HG03108 (cell line): Measurements from ENCODE around the gene GALNT9.
"Not testable (repeated sequence)": the region's sequence is repeated elsewhere in the genome, so short reads cannot be mapped to it uniquely, and the experiment has no call there.

Experiments used
- ATAC-seq: cut with Tn5 transposase; IDR thresholded peaks from one replicate; pipeline ENCODE4 v1.9.1; 2021; ENCODE audit warnings: moderate library complexity; ENCODE audit not compliant: unreplicated experiment

Gene GALNT9

GRCh38 chr12:132314516-132315233, 14.7 kb downstream of the GALNT9 start:
- no peak for ATAC-seq

- ATAC-seq, result no peak
Measured at GRCh38 chr12:132314035-132314434, 15.4 kb downstream of the GALNT9 start.

- no peak for ATAC-seq
Measured at GRCh38 chr12:132313182-132313581, 16.2 kb downstream of the GALNT9 start.

- no peak for ATAC-seq
Measured at GRCh38 chr12:132312516-132312915, 16.9 kb downstream of the GALNT9 start.

DNA sequence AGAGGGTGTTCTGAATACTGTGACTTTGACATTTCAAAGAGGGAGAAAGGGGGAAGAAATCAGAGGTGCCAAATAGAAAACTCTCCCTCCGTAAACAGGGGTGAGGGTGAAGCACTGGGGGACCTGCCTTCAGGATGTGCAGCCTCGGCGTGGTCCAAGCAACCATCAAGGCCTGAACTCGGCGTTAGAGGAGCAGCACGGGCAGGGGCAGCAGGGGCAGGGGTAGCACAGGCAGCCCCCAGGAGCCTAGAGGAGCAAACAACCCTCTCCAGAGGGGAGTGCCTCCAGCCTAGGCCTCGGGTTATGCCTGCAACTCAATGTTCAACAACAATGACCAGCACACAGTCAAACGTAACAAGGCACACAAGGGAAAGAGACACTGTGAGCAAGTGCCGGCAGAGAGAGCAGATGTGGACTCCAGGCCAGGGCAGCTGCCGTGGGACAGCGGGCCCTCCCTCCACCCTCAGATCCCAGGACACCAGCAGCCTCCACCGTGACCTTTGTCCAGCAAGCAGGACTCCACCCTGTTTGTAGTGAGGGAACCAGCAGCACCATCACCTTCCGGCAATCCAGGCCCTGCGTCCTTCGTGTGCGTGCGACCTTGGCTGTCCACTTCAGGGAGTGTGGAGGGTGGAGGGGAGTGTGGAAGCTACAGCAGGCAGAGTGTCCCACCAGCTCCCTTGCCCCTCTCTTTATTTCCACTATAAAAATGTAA, 18.0 kb downstream of the GALNT9 start:
- ATAC-seq, result no peak

- no peak for ATAC-seq
Measured at GRCh38 chr12:132310181-132311040, 19.0 kb downstream of the GALNT9 start.

GRCh38 chr12:132309596-132310086, 19.7 kb downstream of the GALNT9 start:
- no peak for ATAC-seq

- no peak for ATAC-seq
Measured at GRCh38 chr12:132308853-132309595, 20.4 kb downstream of the GALNT9 start.

DNA sequence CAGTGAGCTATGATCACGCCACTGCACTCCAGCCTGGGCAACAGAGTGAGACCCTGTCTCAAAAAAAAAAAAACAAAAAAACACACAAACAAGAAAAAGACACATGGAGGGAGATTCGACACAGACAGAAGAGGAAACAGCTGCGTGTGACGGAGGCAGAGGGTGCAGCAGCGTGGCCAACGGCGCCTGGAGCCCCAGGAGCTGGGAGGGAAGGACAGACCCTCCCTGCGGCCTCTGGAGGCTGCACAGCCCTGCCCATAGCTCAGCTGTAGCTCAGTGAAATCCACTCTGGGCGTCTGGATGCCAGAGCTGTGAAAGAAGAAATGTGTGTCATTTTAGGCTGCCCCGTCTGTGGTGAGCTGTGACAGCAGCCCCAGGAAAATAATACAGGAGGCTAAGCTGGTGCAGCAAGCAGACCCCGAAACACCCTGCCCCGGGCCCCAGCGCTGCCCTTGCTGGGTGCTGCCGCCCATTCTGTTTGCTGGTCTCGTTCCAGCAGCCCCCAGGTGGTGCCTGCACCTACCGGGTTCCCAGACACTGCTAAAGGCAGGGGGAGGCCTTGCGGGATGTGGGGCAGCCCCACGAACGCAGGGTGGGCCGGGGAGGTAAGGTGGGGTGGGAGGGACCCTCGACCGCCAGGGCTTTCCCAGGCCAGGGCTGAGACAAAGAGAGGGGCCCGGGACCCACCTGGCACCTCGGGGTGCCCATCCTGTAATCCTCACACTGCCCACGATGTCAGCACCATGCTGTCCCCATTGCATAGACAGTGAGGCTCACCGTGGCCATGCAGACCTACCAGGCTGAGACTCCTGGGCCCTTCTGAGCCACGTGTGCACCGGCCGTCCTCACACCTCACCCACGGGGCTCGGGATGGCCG, 21.2 kb downstream of the GALNT9 start:
- no peak for ATAC-seq

- ATAC-seq, result no peak
Measured at GRCh38 chr12:132306885-132307191, 22.6 kb downstream of the GALNT9 start.

DNA sequence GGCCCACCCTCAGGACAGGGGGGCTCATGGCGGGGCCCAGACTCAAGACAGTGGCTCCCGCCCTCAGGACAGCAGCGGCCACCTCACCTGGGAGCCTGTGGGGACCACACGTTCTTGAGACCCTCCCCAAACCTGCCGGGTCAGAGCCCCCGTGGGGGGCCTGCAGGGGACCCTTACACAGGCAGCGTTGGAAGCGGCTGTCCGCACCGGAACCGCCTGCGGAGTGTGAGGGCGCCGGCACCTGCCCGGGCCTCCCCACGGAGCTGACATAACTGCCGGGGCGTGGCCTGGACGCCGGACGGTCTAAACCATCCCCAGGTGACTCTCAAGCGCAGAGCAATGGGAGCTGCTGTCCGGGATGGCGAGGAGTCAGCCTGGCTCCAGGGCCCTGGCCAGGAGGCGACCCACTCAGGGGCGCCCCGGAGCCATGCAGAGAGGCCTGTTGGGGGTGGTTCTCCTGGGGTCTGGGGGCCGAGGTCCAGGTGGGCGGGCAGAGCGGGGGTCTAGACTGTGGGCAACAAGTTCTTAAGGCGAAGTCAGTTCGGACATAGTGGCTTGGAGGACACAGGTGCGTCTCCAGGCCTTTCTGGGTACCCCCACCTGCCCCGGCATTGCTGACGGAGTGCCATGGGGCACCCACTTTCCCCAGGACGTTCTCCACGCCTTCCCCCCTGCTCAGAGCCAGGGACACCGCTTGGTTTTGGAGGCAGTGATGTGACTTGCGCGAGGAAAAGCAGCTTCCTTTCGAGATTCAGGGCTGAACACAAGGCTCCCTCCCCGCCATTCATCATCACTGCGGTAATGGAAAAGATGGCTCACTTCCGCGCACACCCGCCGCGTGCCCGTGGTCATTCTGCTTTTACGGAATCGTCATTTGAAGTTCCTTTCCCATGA, 23.2 kb downstream of the GALNT9 start:
- ATAC-seq, result no peak

DNA sequence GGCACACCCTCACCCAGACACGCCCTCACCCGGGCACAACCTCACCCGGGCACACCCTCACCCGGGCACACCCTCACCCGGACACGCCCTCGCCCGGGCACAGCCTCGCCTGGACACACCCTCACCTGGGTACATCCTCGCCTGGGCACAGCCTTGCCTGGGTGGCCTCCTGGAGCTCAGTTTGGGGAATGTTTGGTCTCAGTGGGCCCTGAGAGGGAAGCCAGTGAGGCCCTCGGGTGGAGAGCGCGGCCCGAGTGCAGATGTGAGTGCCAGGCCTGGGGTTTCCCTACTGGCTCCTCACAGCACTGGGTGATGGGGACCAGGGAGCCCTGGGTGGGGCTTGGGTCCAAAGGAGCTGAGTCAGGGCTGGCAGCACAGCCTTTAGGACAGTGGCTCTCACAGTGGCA, 23.8 kb downstream of the GALNT9 start:
- ATAC-seq, result no peak

- ATAC-seq, result not testable (repeated sequence)
Measured at GRCh38 chr12:132304866-132305265, 24.5 kb downstream of the GALNT9 start.

- ATAC-seq, result not testable (repeated sequence)
Measured at GRCh38 chr12:132303853-132304373, 25.5 kb downstream of the GALNT9 start.

DNA sequence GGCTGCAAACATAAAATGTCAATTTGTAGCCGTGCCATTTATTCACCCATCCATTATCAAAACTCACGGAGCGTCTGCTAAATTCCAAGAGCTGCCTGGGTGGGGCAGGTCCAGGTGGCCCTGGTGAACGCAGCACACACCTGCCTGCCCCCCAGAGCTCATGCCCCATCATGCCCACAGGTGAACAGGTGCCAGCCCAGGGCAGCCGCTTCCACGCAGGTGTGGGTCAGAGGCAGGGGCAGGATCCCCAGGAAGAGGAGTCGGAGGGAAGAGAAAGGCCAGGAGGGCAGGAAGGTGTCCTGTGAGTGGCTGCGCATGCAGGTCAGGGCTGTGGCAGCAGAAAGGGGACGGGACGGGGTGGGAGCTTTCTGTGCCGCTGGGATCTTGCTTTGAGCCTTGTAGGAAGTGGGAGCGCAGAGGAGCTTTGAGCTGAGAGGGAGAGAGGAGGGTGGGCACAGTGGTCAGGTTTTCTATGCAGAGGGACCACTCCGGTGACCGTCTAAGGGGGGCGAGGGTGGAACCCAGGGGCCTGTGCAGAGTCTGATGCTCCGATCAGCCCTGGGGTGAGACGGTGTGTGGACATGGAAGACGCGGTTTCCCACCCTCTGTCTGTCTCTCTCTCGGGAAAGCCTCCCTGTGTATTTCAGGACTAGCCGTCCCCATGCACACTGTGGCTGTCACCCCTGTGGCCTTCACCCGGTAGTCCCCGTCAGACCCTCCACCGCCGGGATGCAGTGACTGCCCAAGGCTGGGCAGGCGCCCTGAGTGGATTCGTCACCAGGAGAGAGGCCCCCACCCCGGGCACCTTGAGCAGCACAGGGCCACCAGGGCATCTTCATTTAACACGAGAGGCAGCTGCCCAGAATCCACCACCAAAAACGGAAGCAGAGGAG, 26.7 kb downstream of the GALNT9 start:
- no peak for ATAC-seq

DNA sequence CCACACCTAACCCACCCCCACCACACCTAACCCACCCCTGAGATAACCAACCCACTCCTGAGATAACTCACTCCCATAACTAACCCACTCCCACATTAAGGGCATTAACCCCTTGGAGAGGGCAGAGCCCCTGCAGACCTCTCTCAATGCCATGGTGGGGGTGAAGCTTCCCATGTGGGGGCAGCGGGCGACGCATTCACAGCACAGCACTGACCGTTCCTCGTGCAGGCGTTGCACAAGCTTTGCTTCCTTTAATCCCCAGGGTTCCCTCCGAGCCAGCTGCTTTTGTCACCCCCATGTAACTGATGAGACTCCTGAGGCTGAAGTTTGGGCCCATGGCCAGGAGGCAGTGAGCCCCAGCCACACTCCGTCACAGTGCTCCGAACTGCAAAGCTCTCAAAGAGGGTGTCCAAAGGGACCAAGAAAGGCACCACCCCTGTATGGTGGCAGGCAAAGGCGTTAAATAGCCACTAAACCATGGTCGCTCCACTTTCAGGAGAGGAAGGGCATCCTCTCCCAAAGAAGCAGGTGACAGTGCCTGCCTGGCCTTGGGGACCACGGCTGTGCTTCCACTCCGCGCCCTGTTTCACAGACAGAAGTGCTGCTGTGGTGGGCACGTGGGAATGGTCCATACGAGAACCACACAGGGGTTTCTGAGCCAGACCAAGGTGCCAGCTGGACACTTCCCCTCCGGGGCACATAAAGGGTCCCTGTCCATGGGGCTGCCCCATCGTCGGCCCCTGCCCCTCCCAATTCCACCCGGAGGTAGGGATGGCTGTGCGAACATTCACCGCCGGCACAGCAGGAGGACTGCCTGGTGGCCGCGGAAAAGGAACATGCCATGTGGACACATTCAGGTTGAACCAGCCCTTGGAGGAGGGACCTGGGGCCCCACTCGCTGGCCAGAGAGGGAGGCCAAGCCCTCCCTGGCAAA, 28.3 kb downstream of the GALNT9 start:
- ATAC-seq, result no peak

GRCh38 chr12:132296063-132296462, 33.3 kb downstream of the GALNT9 start:
- no peak for ATAC-seq
